ENCODE results near the gene MED25. TPM values are rescaled to one million over a fixed set of nuclear protein-coding genes. Genes with fewer than 3 reads are reported as not detected.

The MED25 gene
- total and polyA plus RNA-seq, 9 of the 15 experiments (the other 6 are each of a cell fraction or from before 2014, with no cell fraction given) = 4.1 to 93.9 (median 19.3) TPM

DNA sequence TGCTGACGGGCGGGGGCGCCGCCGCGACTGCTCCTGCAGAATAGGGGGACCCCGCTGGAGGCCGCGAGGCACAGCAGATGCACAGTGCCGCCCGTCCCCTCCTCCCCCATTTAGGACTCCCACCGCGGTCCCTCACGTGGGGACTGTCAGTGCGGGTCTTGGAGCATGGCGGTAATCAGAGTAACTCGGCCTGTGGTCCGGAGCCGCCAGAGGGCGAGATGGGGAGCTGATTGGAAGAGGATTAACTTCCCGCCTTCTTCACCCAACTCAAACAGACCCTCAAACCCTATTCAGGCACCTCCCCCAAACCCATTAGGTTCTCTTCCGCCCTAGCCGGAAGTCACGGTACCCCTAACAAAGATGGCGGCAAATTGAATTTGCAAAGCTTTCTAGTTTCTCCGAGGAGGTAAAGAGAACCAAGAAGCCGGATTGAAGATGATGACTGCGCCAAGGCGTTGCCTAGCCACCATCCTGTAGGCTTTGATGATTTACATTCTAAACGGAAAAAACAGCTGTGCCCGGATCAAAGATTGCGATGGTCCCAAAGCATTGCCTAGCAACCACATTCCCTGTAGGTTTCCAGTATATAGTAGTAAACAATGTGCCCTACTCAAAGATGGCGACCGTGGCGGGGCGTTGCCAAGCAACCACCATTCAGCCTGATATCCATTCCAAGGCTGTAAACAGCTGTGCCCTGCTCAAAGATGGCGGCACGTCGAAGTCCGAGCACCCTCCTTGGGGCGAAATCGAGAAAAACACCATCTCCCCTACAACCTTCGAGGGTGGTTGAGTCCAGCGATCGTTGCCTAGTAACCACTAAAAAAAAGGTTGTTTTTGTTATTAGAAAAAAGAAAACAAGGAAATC, 4.9 kb upstream of the MED25 start, which contains the start of gene FUZ (continued):
- TF ChIP-seq, protein P1, sequence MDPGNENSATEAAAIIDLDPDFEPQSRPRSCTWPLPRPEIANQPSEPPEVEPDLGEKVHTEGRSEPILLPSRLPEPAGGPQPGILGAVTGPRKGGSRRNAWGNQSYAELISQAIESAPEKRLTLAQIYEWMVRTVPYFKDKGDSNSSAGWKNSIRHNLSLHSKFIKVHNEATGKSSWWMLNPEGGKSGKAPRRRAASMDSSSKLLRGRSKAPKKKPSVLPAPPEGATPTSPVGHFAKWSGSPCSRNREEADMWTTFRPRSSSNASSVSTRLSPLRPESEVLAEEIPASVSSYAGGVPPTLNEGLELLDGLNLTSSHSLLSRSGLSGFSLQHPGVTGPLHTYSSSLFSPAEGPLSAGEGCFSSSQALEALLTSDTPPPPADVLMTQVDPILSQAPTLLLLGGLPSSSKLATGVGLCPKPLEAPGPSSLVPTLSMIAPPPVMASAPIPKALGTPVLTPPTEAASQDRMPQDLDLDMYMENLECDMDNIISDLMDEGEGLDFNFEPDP (CRISPR knock-in tag; IDR thresholded peaks at IDR 0.05) = no peak
- TF ChIP-seq, protein P2, sequence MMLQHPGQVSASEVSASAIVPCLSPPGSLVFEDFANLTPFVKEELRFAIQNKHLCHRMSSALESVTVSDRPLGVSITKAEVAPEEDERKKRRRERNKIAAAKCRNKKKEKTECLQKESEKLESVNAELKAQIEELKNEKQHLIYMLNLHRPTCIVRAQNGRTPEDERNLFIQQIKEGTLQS (IDR thresholded peaks at IDR 0.05) = no peak
- TF ChIP-seq, protein P2 (CRISPR knock-in tag; conservative IDR thresholded peaks at IDR 0.05) = no peak; the same call in 1 of the 2 replicates
- TF ChIP-seq POLR2B (IDR thresholded peaks at IDR 0.05; ENCODE audit: low read depth, partially characterized antibody) (no peak), DIDO1 (tag; IDR thresholded peaks at IDR 0.05; ENCODE audit: low read depth) (peak; percentile 50; the same call in 1 of the 2 replicates), TEAD1 (CRISPR knock-in tag; IDR thresholded peaks at IDR 0.05) (peak in 1 of 2 experiments; percentile 95; a peak in 2 of 4 replicates), NR2C2 (CRISPR knock-in tag; IDR thresholded peaks at IDR 0.05) (no peak), NR2C2 (tag; IDR thresholded peaks at IDR 0.05) (peak; percentile 92), NFRKB (IDR thresholded peaks at IDR 0.05; ENCODE audit: low read depth) (peak; percentile 70; the same call in 1 of the 2 replicates), SIN3A (IDR thresholded peaks at IDR 0.05; ENCODE audit: borderline replicate concordance in 2 of 2, control insufficient read depth in 1 of 2, low read depth in 2 of 2, low read length in 2 of 2) (peak in 1 of 2 experiments; percentile 90; a peak in 2 of 4 replicates), FOXJ3 (CRISPR knock-in tag; IDR thresholded peaks at IDR 0.05) (peak; percentile 90), C11orf30 (IDR thresholded peaks at IDR 0.05; ENCODE audit: low read depth) (peak; percentile 74), FOXA1 (IDR thresholded peaks at IDR 0.05; ENCODE audit: borderline replicate concordance) (no peak)
- TF ChIP-seq, protein P3, sequence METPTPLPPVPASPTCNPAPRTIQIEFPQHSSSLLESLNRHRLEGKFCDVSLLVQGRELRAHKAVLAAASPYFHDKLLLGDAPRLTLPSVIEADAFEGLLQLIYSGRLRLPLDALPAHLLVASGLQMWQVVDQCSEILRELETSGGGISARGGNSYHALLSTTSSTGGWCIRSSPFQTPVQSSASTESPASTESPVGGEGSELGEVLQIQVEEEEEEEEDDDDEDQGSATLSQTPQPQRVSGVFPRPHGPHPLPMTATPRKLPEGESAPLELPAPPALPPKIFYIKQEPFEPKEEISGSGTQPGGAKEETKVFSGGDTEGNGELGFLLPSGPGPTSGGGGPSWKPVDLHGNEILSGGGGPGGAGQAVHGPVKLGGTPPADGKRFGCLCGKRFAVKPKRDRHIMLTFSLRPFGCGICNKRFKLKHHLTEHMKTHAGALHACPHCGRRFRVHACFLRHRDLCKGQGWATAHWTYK (CRISPR knock-in tag; IDR thresholded peaks at IDR 0.05) = 0 out of 2 replicates have a peak, but pooled peaks have one; percentile 40
- TF ChIP-seq, protein P4, sequence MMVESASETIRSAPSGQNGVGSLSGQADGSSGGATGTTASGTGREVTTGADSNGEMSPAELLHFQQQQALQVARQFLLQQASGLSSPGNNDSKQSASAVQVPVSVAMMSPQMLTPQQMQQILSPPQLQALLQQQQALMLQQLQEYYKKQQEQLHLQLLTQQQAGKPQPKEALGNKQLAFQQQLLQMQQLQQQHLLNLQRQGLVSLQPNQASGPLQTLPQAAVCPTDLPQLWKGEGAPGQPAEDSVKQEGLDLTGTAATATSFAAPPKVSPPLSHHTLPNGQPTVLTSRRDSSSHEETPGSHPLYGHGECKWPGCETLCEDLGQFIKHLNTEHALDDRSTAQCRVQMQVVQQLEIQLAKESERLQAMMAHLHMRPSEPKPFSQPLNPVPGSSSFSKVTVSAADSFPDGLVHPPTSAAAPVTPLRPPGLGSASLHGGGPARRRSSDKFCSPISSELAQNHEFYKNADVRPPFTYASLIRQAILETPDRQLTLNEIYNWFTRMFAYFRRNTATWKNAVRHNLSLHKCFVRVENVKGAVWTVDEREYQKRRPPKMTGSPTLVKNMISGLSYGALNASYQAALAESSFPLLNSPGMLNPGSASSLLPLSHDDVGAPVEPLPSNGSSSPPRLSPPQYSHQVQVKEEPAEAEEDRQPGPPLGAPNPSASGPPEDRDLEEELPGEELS (CRISPR knock-in tag; IDR thresholded peaks at IDR 0.05; ENCODE audit: borderline replicate concordance) = peak; percentile 29; the same call in 1 of the 2 replicates
- TF ChIP-seq, protein P5, sequence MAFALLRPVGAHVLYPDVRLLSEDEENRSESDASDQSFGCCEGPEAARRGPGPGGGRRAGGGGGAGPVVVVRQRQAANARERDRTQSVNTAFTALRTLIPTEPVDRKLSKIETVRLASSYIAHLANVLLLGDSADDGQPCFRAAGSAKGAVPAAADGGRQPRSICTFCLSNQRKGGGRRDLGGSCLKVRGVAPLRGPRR (CRISPR knock-in tag; IDR thresholded peaks at IDR 0.05) = no peak
- TF ChIP-seq, protein P6, sequence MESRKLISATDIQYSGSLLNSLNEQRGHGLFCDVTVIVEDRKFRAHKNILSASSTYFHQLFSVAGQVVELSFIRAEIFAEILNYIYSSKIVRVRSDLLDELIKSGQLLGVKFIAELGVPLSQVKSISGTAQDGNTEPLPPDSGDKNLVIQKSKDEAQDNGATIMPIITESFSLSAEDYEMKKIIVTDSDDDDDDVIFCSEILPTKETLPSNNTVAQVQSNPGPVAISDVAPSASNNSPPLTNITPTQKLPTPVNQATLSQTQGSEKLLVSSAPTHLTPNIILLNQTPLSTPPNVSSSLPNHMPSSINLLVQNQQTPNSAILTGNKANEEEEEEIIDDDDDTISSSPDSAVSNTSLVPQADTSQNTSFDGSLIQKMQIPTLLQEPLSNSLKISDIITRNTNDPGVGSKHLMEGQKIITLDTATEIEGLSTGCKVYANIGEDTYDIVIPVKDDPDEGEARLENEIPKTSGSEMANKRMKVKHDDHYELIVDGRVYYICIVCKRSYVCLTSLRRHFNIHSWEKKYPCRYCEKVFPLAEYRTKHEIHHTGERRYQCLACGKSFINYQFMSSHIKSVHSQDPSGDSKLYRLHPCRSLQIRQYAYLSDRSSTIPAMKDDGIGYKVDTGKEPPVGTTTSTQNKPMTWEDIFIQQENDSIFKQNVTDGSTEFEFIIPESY (CRISPR knock-in tag; IDR thresholded peaks at IDR 0.05) = peak; percentile 95

Data from K562 (cell line).